Skeletal muscle cell (primary cell): ENCODE results near the gene POLR2H.

Experiments used
- DNase-seq: peaks from one replicate; pipeline ENCODE4 v3.0.0-alpha.2; 2010; ENCODE audit warnings: low read depth
- H3K4me3 ChIP-seq: 2 replicates; pipeline ENCODE4 v1.5.1; 2011; ENCODE audit warnings: low read depth, mild to moderate bottlenecking, control low read depth, low read length, moderate library complexity

Gene POLR2H

DNA sequence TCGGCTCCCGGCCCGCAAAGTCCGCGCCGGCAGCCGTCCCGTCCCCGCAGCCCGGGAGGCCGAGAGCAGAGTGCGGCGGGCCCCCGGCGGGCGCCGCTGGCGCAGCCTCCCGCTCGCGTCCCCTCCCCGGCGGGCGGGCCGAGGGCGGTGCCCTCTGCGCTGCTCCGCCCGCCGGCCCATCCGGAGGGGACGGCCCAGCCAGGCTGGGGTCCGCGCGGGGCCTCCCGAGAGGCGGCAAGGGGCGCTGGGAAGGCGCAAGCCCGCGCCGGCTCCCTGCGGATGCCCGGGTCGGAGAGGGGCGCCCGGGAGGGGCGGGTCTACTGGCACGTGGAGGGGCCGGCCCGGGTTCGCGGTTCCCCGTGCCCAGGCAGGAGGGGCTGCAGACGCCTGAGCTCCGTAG, at the start of gene POLR2H, which contains the start of gene CLCN2:
Gene POLR2H (plus strand): TSS at position 179 of the 400 bp plus-strand sequence. CDS start 1,783 bp downstream, outside the sequence.
Gene CLCN2 (minus strand): TSS at position 74 of the 400 bp plus-strand sequence. CDS start 126 bp downstream, outside the sequence.
- peak within 1 kb of the TSS; percentile 85 for H3K4me3 ChIP-seq
- DNase-seq = no peak

DNA sequence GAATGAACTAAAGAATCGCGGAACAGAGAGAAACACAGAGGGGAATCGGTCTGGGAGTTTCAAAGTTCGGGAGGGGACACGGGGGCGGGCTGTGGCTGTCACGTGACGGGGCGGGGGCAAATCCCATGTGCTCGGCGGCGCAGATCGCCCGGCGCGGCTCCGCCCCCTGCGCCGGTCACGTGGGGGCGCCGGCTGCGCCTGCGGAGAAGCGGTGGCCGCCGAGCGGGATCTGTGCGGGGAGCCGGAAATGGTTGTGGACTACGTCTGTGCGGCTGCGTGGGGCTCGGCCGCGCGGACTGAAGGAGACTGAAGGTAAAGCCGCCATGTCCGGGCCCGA, 47.2 kb upstream of the POLR2H start, which contains the start of gene EIF4G1:
Gene EIF4G1 (plus strand): TSS at position 244 of the 337 bp plus-strand sequence. CDS start 1,191 bp downstream, outside the sequence.
- DNase-seq = peak; percentile 84
- peak within 1 kb of the TSS; percentile 80 for H3K4me3 ChIP-seq

DNA sequence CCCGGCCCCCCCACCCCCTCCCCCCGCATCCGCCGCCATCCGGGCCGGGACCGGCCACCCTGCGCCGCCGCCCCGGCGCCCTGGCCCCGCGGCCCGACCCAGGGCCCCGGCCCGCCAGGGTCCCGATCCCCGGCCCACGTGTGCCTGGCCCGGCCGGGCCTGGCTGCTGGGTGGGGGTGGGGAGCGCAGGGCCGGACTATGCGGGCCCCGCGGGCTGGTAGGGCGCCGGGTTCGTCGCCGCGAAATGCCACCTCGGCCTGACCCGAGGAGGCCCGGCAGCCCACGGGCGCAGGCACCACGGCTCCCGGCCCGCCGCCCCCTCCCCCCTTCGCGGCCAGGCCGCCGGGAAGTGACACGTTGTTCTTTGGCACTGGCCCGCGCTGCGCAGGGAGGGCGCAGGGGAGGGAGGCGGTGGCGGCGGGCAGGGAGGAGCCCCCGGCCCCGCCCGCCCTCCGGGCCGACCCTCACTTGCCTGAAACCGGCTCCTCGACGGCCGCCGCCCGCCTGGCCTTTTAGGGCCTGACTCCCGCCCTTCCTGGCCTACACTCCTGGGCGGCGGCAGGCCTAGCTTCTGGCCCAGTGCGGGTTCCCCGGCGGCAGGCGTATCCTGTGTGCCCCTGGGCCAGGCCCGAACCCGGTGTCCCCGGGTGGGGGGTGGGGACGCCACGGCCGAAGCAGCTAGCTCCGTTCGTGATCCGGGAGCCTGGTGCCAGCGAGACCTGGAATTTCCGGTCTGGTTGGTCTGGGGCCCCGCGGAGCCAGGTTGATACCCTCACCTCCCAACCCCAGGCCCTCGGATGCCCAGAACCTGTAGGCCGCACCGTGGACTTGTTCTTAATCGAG, 46.6 kb upstream of the POLR2H start:
- peak; percentile 55 for DNase-seq
- peak overlapping the region; percentile 80 for H3K4me3 ChIP-seq

DNA sequence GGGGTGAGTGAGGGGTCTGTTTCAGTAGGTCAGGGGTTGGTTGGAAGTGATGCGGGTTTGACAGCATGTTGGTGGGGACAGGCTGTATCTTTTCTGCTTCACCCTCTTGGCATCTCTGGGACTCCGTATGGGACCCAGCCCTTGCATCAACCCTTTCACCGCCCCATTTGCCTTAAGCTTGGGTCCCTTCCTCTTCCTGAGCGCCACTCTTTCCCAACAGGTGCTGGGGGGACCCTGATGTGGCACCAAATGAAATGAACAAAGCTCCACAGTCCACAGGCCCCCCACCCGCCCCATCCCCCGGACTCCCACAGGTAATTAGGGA, 46.0 kb upstream of the POLR2H start:
- no peak for DNase-seq
- H3K4me3 ChIP-seq = peak overlapping the region; percentile 80

- DNase-seq = no peak
- H3K4me3 ChIP-seq = peak overlapping the region; percentile 80
Observed at GRCh38 chr3:184315871-184316661, 45.4 kb upstream of the POLR2H start.

DNA sequence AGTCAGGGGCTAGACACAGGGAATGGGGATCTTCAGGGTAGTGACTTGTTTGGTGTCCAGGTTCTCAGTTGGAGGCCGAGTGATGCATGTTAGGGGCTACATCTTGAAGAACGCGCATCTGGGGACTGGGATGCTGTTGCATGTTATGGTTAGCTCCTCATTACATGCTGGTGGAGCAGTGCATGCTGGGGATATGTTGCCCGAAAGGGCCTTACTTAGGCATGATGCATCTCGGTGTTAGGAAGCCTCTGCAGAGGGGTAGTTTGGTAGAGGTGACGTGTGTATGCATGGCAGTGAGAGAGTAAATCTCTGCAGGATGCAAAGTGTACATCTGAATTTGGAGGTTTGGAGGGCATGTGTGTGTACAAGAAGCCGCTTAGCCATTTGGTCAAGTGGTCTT, 44.7 kb upstream of the POLR2H start:
- peak overlapping the region; percentile 80 for H3K4me3 ChIP-seq
- DNase-seq = no peak

GRCh38 chr3:184317201-184317600, 44.3 kb upstream of the POLR2H start:
- DNase-seq = no peak
- H3K4me3 ChIP-seq = peak overlapping the region; percentile 27

GRCh38 chr3:184320104-184320445, 41.4 kb upstream of the POLR2H start:
- no peak overlapping the region for H3K4me3 ChIP-seq
- DNase-seq = peak; percentile 84

- no peak overlapping the region for H3K4me3 ChIP-seq
- DNase-seq = no peak
Observed at GRCh38 chr3:184321666-184322065, 39.8 kb upstream of the POLR2H start.

DNA sequence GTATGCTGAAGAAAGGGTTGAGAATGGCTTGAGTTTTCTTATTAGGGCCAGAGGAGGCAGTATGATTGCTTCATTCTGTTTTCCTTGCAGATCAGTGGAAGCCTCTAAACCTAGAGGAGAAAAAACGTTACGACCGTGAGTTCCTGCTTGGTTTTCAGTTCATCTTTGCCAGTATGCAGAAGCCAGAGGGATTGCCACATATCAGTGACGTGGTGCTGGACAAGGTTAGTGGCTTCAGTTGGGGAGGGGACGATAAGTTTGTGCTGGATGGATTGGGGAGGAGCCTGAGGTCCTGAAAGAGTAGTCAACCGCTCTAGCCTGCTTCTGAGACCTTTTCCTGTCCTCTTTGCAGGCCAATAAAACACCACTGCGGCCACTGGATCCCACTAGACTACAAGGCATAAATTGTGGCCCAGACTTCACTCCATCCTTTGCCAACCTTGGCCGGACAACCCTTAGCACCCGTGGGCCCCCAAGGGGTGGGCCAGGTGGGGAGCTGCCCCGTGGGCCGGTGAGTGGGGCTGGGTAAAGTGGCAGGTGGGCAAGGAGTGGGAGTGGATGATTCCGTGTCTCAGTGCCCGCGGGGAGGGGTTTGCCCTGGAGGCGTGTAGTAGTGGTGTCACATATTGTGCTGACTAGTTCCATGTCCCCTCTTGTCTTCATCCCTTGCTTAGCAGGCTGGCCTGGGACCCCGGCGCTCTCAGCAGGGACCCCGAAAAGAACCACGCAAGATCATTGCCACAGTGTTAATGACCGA, 38.6 kb upstream of the POLR2H start:
- no peak for DNase-seq
- no peak overlapping the region for H3K4me3 ChIP-seq

- H3K4me3 ChIP-seq = no peak overlapping the region
- DNase-seq = no peak
Observed at GRCh38 chr3:184323696-184324095, 37.8 kb upstream of the POLR2H start.

DNA sequence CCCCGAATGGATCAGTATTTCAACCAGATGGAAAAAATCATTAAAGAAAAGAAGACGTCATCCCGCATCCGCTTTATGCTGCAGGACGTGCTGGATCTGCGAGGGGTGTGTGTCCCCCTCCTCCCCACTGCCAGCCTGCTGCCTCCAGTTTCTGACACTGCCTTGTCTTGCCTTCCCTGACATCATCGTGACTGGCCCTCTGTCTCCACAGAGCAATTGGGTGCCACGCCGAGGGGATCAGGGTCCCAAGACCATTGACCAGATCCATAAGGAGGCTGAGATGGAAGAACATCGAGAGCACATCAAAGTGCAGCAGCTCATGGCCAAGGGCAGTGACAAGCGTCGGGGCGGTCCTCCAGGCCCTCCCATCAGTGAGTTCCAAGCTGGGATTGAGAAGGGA, 36.2 kb upstream of the POLR2H start:
- no peak for DNase-seq
- H3K4me3 ChIP-seq = no peak overlapping the region

GRCh38 chr3:184325715-184326369, 35.7 kb upstream of the POLR2H start:
- DNase-seq = no peak

DNA sequence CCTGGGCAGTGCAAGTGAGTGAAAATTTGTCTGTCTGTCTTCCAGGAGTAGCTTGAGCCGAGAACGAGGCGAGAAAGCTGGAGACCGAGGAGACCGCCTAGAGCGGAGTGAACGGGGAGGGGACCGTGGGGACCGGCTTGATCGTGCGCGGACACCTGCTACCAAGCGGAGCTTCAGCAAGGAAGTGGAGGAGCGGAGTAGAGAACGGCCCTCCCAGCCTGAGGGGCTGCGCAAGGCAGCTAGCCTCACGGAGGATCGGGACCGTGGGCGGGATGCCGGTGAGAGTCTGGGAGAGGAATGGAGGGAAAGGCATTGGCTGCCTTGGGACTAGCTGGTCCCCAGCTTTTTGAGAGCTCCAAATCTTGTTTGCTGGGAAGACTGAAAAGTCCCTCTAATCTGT, 34.3 kb upstream of the POLR2H start:
- no peak for DNase-seq
- H3K4me3 ChIP-seq = no peak overlapping the region

More at GRCh38 chr3:184325715-184326369, 35.7 kb upstream of the POLR2H start:
- no peak overlapping the region for H3K4me3 ChIP-seq

GRCh38 chr3:184328516-184328915, 33.0 kb upstream of the POLR2H start:
- DNase-seq = no peak
- H3K4me3 ChIP-seq = no peak overlapping the region

DNA sequence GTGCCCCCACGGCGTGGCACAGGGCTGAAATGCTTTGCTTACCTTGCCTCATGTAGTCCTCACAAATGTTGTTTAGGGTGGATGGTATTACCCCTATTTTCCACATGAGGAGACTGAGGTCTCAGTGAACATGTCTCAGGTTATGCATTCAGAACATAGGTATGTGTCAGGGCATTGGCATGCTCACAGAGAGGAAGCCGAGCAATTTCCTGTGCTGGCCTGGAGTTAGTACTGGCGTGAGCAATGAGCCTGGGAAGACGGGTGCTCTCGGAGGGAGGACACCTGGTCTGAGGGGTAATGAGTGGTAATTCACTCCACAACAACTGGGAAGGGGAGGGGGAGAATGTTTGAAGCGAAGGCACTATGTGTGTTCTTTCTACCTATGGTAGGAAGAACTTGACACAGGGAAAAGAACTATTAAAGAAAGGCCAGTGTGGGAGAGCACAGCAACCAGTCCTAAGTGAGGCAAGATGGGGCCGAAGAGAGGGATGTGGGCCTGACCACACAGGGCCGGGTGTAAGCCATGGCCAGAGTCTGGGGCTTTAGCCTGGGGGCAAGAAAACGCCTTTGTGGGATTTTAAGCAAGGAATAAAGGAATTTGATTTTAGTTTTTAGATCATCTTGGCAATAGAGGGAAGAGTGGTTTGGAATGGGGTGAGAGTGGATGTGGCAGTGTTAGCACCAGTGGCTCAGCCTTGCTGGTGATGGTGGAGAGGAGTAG, 29.0 kb upstream of the POLR2H start:
- peak; percentile 70 for DNase-seq
- no peak overlapping the region for H3K4me3 ChIP-seq

DNA sequence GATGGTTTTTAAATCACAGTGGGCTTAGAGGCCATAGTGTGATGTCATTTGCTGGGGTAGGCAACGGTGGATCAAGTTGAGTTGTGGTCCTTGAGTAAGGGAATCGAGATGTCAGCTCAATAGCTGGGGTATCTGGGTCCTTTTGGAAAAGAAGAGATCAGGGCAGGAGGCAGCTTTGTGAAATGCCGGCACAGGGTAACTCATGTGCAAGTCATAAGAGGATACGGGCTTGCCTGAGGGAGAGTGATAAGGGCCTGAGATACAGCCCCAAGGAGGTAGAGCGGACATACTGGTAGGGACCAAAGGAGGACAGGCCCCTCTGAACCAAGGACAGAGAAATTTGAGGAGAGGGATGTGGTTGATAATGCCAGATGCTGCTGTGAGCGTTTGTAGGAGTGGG, 28.3 kb upstream of the POLR2H start:
- H3K4me3 ChIP-seq = no peak overlapping the region
- no peak for DNase-seq

DNA sequence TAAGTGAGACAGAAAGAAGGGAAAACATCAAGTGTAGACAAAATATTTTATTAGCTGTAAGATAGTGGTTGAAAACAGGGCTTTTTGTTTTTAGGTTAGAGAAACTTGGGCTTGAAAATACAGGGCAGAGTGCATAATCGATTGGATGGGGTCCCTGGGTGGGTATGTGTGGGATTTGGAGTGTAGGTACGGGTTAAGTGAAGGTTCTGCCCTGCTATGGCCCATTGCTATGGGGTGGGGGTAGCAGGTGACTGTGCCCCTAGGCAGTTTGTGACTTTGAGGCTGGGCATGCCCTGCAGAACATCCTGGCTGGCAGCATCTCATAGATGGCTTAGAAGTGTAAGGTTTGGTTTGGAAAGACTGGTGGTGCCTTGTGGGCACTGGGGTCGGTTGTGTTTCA, 27.8 kb upstream of the POLR2H start:
- H3K4me3 ChIP-seq = no peak overlapping the region
- DNase-seq = no peak
